CD4-positive, alpha-beta T cell treated with Interleukin-15 for 4 hours (primary cell): ENCODE measurements around the gene OR52N4.
"Not testable (repeated sequence)": the region's sequence is repeated elsewhere in the genome, so short reads cannot be mapped to it uniquely, and the experiment has no call there.

ENCODE experiments used
- DNase-seq: peaks from one replicate; pipeline ENCODE4 v3.0.0-alpha.2; 2020; ENCODE audit warnings: low spot score

Gene OR52N4

GRCh38 chr11:5753943-5754342 lies at the start of gene OR52N4:
OR52N4 (plus strand) TSS chr11:5754243; CDS start chr11:5754741, 498 bp downstream.
- no peak for DNase-seq

- DNase-seq, result no peak
Observed at GRCh38 chr11:5705688-5706087, 48.4 kb upstream of the OR52N4 start.

- DNase-seq, result peak; percentile 28
Observed at GRCh38 chr11:5712507-5712906, 41.5 kb upstream of the OR52N4 start.

GRCh38 chr11:5713695-5714094 lies 40.3 kb upstream of the OR52N4 start:
- no peak for DNase-seq

- not testable (repeated sequence) for DNase-seq
Observed at GRCh38 chr11:5716518-5716917, 37.5 kb upstream of the OR52N4 start.

GRCh38 chr11:5719703-5720495 lies 34.1 kb upstream of the OR52N4 start:
- no peak for DNase-seq

GRCh38 chr11:5722622-5723021 lies 31.4 kb upstream of the OR52N4 start:
- DNase-seq, result no peak

- DNase-seq, result no peak
Observed at GRCh38 chr11:5726351-5726750, 27.7 kb upstream of the OR52N4 start.

- no peak for DNase-seq
Observed at GRCh38 chr11:5727691-5728090, 26.4 kb upstream of the OR52N4 start.

- DNase-seq, result no peak
Observed at GRCh38 chr11:5736396-5736795, 17.6 kb upstream of the OR52N4 start, which contains the start of gene OR56B1. OR56B1 (plus strand) TSS chr11:5736448; CDS start chr11:5736517, 69 bp downstream.

GRCh38 chr11:5737091-5737490 lies 17.0 kb upstream of the OR52N4 start:
- no peak for DNase-seq

GRCh38 chr11:5737670-5738392 lies 16.2 kb upstream of the OR52N4 start:
- DNase-seq, result no peak

GRCh38 chr11:5738431-5738830 lies 15.6 kb upstream of the OR52N4 start:
- no peak for DNase-seq

- DNase-seq, result no peak
Observed at GRCh38 chr11:5746614-5747013, 7.4 kb upstream of the OR52N4 start.

- no peak for DNase-seq
Observed at GRCh38 chr11:5749836-5750235, 4.2 kb upstream of the OR52N4 start.

GRCh38 chr11:5767056-5767455 lies 13.0 kb downstream of the OR52N4 start:
- DNase-seq, result no peak

GRCh38 chr11:5783255-5783654 lies 29.2 kb downstream of the OR52N4 start, which contains the start of gene OR52N5:
OR52N5 (minus strand) TSS chr11:5783355; CDS start chr11:5778634, 4,721 bp downstream.
- DNase-seq, result no peak

GRCh38 chr11:5791165-5791564 lies 37.1 kb downstream of the OR52N4 start, which contains the start of gene OR52N1:
OR52N1 (minus strand) TSS chr11:5791265; CDS start chr11:5788816, 2,449 bp downstream.
- DNase-seq, result no peak

GRCh38 chr11:5796541-5796940 lies 42.5 kb downstream of the OR52N4 start:
- DNase-seq, result no peak

- DNase-seq, result no peak
Observed at GRCh38 chr11:5803982-5804381, 49.9 kb downstream of the OR52N4 start.
